HG03159 (cell line): ENCODE data around the gene HOXA10.

Experiments used
- ATAC-seq: cut with Tn5 transposase; IDR thresholded peaks from one replicate; pipeline ENCODE4 v1.9.1; 2021; ENCODE audit warnings: mild to moderate bottlenecking, moderate library complexity; ENCODE audit not compliant: unreplicated experiment

Gene HOXA10

DNA sequence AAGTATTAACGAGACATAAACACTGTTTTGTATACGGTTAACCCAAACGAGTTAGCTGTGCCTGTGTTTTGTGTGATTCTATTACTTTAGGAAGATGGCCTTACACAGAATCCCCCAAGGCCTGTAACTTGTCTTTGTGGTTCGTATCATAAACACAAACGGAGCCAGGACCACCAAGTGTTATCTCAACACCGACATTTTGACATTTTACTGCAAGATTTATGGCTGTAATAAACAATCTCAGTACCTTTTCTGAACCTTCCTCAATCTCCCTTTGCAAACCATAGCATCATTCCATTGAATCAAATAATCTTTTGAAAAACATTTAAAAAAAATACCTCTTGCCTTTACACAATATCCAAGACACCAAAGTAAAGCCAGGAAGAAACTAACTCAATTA lies 41.1 kb downstream of the HOXA10 start:
- no peak for ATAC-seq

DNA sequence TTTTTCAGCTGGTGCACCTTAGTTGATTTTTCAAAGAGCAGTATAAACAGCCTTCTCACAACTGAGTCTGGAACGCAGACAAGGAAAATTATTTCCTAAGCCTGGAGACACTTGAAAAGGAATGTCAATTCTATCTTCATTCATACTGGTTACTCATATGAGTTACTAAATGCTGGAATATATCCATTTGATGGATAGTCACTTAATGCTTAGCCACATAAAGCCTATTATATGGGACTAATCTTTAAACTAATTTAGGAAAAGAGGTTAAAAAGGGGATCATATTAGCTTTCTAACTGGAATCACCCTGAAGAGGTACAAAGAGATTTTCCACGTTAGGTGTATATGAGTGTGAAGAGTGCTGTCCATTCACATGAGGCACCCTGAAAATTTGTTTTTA lies 41.9 kb downstream of the HOXA10 start:
- ATAC-seq, result no peak

DNA sequence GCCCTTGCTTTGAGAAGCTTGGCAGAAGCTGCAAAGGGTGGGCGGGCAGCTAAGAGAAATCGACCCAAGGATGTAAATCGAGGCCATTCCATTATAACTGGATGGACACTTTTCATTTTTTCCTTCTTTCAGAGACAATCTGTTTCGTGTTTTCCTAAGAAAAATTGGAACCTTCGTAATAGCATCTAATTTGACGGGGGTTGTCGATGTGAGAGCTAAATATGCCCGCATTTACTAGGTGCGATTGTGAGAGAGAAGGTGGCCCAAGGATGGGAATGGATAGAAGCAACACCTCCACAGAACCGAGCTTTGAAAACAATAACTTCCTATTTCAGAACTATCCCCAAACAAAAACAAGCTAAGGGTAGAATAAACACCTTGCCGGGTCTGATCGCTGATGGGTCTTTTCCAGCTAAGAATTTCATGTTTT lies 42.7 kb downstream of the HOXA10 start:
- ATAC-seq, result no peak

DNA sequence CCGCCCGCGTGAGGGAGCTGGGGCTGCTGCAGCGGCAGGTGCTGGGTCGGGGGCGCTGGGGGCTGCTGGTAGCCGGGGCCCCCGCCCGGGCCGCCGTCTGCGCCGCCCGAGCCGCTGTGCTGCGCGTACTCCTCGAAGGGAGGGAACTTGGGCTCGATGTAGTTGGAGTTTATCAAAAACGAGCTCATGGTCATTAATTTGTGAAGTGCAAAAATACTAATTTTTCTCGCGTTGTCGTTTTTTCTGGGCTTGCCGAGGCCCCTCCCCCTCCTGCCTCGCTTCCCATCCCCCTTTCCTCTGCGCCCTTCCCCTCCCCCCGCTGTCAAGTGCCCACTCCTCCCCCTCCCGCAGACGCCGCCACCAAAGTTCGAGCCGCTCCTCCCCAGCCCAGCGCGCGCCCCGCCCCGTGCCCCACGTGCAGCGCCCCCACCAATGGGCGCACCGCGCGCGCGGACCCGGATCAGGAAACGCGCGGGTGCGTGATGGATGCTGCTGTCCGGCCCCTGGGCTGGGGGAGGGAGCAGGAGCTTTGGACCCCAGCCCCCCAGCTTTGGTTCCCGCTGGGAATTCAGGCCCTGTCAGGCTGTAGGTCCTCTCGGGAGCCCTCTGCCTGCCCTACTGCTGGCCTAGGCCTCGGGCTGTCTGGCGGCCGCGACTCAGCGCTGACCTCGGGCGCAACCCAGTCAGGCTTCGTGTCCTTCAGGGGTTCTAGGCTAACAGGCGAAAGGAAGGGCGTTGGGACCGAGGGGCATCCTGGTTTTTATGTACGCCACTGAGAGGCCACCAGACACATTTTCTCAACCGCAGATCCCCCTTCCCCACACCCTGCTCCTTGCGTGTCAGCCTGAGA lies 43.4 kb downstream of the HOXA10 start, which contains the start of gene HOXA4:
Gene HOXA4, minus strand, starts transcription at position 218 of the 850 bp plus-strand sequence. Its CDS starts 24 bp downstream, at position 194.
- no peak for ATAC-seq

DNA sequence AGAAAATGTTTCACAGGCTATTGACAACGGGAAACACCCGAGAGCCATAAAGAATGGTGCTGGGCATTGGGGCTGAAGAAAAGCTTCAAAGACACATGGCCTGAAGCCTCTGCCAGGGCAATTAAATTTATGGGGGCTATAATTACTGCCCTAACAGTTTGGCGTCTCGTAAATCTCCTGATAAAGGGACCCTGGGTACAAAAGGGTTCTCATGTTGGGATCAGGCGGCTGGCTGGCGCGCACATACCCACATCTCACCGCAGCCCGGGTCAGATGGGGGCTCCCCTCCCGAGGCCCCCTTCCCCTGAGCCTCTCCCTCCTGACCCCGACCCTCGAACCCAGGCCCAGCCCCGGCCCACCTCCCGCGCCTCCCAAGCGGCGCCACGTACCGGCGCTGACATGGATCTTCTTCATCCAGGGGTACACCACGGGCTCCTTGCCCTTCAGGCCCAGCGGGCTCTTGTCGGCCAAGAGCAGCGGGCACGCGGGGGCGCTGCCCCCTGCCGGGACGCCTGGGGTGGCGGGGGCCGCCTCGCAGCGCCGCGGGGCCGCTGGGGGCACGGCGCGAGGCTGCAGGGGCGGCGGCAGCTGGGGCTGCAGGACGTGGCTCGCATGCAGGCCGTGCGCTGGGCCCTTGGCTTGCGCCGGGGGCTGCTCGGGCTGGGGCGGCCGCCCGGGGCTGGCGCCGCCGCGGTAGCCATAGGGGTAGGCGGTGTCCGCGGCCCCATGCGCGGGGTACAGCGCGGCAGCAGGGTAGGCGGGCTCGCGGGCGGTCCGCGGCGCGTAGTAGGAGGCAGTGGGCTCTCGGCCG lies 44.2 kb downstream of the HOXA10 start:
- ATAC-seq, result no peak

DNA sequence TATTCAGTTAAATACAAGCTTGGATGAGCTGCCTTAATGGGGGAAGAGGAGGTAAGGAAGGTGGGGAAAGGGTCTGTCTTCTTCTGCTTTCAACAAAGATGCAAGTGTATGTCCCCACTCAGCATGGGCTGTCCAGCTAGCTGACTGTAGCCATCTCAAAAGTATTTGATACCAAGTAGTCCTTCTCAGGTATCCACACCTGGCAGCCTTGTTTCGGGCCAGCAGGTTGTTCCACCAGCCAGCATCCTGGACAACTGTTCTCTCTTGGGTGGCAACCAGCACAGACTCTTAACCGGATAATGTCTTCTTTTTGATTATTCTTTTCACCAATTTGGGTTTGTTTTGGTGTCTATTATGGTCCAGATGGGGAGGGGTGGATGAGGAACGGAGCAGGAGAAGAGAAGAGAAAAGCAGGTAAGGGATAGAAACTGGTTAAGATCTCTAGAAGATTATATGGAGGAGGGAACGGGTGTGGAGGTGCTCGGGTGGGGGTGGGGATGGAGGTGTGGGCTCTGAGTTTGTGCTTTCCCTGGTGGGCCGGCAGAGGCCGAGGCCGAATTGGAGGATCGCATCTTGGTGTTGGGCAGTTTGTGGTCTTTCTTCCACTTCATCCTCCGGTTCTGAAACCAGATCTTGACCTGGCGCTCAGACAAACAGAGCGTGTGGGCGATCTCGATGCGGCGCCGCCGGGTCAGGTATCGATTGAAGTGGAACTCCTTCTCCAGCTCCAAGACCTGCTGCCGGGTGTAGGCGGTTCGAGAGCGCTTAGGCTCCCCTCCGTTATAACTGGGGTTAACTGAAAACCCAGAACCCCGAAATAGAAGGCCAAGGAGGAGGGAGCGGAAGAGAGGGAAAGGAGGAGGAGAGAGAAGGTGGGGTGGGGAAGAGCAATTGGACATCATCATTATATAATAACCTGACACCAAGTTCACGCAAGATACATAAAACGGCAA lies 45.1 kb downstream of the HOXA10 start:
- no peak for ATAC-seq

DNA sequence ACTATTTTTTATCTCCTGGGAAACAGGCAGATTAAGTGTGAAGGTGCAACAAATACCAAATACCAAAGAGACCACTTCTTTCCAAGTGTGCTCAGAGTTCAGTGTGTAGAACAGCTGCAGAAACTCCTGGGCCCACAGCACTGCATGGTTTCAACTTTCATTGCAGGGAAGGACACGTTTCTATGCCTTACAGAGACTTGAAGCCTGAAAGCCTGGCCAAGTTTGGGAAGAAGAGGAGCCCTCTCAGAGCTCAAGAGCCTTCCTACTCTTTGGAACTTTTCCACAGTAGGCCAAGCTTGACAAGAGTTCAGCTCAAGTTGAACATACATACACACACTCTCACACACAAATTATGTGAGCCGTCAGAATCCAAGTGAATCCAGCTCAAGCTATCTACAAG lies 46.1 kb downstream of the HOXA10 start:
- ATAC-seq, result no peak

DNA sequence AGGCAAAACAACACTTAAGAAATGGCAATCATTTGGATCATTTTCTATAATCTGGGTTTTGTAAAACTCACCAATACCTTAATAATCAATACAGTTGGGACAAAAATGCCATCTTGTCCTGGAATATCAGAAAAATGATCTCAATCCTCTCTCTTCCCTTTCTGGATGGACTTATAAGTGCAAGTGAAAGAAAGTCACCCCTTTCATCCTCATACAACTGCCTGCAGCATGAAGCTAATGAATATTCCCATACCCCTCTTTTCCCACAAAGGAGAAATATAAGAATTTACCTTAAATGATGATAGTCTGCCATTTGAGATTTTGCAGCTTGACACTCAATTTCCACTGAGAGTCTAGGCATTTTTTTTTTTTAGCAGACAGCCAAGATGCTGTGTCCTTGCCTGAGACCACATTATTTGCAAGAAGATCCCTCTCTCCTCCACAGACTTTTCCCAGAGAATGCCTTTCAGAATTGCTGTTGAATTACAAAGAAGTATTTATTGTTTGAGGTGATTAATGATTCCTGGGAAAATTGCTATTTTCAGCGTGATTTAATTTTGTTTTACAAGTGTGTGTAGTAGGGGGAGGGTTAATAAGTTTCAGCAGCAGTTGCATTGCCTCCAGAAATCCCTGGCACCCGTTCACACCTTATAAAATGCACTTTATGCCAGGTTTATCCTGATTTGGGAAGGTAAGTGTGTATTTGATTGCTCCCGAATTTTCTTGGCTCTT lies 47.4 kb downstream of the HOXA10 start:
- ATAC-seq, result no peak

DNA sequence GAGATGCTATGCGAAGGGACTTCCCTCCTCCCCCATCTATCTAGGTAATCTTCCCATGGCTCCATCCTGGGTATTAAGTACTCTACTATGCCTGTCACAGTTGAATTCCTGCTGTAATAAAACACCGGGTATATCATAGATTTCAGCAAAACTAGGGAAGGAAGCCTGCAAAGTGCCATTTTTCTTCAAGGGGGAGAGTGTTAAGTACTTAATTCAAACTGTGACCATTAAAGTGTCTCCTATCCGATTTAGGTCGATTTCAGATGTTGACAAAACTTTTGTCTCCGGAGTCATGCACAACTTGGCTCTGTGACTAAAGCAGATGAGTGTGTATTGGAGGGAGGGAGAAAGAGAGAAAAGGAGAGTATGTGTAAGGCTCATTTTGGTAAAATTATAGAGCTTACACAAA lies 48.1 kb downstream of the HOXA10 start:
- no peak for ATAC-seq

DNA sequence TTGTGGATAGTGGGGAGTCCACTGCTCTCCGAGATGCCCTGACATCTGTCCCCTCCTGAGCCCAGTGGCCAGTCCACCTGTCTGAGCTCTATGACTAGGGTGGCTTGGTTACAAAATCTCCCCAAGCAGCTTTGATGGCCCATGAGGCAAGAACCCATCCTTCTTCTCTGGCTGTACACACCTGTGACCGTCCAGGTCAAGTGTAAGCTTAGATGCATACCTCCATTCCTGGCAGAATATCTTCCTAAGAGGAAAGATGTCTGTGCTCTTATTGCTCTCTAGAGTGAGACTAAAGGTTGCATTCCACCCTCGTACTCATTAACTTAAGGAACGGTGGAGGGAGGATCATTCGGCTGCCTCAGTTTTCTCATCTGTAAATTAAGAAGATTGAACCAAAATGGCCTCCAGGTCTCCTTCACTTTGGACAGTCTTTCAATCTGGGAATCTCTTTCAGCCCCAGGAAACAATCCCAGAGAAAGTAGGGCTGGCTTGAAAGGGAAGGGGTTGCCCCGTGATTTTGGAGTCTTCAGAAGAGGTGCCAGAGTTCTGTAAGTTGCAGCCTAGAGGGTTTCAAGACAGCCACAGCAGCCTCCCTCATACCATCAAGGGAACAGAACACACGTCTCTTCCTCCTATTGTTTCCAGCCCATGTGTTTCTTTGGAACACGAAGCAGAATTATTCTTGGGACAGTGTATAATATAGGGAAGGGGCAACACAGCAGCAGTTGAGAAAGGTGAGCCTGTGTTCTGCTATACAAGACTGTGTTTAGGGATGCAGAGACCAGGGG lies 49.0 kb downstream of the HOXA10 start:
- ATAC-seq, result no peak

DNA sequence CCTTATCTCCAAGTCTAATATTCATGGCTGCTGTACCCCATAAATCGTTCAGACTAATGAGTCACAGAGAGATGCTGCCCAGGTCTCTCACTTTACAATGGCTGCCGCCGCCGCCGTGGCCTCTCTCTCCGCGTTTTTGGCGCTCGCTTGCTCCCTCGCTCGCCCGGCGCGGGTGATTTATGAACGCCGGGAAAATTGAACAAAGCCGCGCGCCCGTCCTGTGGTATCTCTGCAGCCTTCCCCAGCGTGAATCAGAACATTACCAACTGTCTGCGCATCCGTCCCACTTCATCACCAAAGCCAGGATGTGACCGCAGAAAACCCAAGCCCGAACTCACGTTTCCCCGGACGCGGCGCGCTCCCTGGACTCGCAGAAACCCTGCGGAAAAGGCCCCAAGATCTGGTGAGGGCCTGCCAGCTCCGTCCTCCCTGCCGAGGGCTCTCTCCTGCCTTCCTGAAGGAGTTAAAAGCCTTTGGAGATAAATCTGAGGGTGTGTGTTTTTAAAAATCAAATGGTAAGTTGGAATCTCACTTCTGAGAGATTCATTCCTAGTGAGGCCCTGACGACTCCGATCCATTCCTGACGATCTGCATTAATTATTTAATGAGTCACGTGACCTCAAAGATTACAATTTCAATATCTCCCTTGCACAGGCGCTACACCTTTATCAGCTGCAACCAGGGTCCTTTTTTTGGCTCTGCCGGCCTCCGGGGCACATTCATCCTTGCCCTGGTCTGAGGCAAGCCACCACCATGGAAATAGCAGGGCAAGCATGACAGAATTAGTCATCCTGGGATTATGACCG lies 49.8 kb downstream of the HOXA10 start:
- no peak for ATAC-seq

DNA sequence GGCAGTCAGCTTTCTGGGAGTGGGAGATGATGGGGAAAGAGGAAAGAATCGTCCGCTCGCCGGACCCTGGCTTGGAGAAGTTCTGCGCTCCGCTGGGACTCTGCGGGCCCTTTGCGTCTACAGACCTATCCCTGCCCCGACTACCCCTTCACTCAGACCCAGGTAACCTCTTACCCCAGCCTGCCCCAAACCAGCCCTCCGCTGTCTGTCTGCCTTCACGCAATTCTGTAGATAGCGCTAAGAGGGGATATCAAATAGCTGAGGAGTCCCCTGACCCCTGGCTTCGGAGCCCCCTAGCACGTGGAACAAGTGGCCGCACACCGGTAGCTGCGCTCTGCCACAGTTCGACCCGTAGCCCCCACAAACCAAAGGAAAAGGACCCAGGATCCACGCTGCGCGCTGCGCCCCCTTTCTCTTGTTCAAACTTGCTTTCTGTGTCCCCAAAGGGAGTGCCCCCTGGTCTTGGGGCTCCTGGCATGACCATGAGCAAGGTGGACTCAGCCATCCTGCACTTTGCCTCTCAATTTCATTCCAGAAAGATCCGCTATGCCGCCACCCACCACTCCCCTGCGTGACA lies 50.6 kb downstream of the HOXA10 start:
- ATAC-seq, result no peak

DNA sequence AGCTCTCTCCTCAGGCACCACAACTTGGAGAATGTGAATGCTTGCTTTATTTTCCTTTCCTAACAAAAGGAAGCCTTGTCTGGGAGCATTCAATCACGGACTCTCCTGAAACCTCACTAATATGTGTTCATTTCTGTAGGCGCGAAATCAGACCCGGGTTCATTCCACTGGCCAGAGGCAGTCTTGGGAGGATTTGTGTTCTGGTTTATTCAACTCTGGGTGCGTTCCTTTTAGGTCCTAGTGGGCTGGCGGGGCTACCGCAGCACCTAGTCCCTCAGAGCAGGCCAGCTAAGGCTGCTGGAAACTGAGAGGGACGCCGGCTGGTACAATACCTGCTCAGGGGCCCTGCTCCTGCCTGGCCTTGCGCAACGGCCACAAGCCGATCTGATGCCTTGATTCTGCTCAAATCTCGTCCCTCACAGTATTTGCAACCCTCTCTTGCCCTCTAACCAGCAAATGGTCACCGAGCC lies 51.1 kb downstream of the HOXA10 start:
- ATAC-seq, result no peak

DNA sequence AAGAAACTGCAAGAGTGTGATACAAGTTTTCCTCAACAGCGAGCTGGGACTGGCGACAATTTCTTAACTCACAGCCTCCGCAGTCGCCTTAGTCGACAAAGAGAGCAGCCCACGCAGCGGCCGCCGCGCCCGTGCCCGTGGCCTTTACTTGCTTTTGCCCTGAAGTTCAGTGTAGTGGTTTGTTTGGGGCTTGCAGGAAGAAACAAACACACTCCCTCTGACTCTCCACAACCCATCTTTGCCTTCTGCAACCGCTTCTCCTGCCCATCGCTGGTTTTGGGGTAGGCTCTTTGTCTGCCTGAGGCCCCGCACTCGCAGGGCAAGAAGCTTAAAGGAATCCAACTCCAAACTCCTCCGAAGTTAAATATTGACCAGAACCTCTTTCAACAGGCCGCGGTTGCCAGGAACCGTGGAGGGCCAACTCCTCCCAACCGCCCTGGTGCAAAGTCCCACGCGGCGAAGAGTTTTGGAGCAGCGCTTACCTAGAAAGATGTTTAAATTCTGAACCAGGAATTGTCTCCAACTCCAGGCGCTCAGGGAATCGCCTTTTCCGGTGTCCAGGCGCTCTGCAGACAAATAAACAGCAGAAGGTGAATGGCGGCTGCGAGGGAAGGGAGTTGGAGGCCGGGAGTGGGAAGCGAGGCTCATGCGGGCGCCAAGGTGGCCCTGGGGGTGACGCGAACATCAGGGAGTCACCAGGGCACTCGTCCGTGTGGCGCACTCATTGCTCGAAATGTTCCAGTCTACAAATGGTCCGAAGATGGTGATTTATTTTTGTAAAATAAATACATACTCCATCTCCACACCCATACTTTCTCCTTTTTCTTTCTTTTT lies 51.8 kb downstream of the HOXA10 start:
- no peak for ATAC-seq

DNA sequence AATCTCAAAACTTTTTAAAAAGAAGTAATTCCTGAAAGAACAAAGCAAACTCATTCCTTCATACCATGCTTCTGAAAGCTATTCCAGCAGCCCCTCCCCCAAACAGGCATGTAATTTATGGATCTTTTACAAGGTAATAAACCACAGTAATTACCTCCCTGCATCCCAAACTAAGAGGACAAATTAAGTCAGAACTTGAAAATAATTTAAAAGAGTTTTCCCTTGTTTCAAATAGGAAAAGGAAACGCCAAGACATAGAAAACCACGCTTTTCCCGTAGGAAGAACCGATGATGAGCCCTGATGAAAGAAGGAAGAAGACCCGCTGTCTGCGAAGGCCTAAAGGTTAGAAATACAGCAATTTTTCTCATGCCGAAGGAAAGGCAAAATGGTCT lies 52.4 kb downstream of the HOXA10 start:
- ATAC-seq, result no peak
